SU-DHL-6 (cell line): ENCODE measurements around the gene NPHS1.

Experiments used
- EZH2phosphoT487 ChIP-seq: fragments of 200-600 bp; sonication (generic), shearing (Covaris generic); conservative IDR thresholded peaks from 2 replicates; pipeline ENCODE4 v1.6.1; 2018; ENCODE audit warnings: mild to moderate bottlenecking, antibody characterized with exemption, low read length, moderate library complexity, mixed read lengths
- TF ChIP-seq, protein P1 (sequence below): fragments of 200-600 bp; sonication (generic); IDR thresholded peaks from one replicate; pipeline ENCODE4 v1.5.1; 2017; ENCODE audit warnings: antibody characterized with exemption, mild to moderate bottlenecking, low read length, moderate library complexity; ENCODE audit not compliant: insufficient read depth, poor library complexity, severe bottlenecking

DNA sequence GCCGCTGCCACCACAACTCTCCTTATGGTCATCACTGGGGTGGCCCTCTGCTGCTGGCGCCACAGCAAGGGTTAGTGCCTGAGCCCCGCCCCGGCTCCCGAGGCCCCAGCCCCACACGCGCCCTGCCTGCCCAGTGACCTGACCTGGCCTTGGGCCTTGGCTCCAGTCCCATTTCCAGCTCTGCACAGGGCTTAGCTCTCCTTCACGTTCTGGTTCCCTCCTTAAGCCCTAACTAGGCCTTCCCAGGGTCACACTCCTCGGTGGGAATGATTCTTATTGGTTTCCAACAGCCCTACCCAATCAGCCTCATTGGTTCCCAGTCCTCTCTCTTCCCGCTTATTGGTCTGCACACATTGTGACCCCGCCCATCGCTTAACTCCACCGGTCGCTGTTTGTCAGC lies 10.2 kb upstream of the NPHS1 start:
- TF ChIP-seq, protein P1, sequence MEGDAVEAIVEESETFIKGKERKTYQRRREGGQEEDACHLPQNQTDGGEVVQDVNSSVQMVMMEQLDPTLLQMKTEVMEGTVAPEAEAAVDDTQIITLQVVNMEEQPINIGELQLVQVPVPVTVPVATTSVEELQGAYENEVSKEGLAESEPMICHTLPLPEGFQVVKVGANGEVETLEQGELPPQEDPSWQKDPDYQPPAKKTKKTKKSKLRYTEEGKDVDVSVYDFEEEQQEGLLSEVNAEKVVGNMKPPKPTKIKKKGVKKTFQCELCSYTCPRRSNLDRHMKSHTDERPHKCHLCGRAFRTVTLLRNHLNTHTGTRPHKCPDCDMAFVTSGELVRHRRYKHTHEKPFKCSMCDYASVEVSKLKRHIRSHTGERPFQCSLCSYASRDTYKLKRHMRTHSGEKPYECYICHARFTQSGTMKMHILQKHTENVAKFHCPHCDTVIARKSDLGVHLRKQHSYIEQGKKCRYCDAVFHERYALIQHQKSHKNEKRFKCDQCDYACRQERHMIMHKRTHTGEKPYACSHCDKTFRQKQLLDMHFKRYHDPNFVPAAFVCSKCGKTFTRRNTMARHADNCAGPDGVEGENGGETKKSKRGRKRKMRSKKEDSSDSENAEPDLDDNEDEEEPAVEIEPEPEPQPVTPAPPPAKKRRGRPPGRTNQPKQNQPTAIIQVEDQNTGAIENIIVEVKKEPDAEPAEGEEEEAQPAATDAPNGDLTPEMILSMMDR, result no peak
- TF ChIP-seq EZH2phosphoT487, result no peak
